Neutrophil (primary cell): ENCODE results near the gene LZTS2.

Experiments used
- H3K27ac ChIP-seq: fragments of 200-600 bp; sonication (generic); 2 replicates; pipeline ENCODE4 v1.5.1; 2016; ENCODE audit warnings: mild to moderate bottlenecking, moderate library complexity
- H3K27me3 ChIP-seq: fragments of 200-600 bp; sonication (generic); 2 replicates; pipeline ENCODE4 v1.6.0; 2016; ENCODE audit warnings: mild to moderate bottlenecking
- H3K36me3 ChIP-seq: fragments of 200-600 bp; sonication (generic); 2 replicates; pipeline ENCODE4 v1.5.1; 2017
- H3K4me1 ChIP-seq, 2 experiments: fragments of 200-600 bp in 1 of 2; sonication (generic) in 1 of 2; 1 replicate in 1 of 2; 2 replicates in 1 of 2; pipeline versions ENCODE4 v1.5.1 to v1.6.1; 2013 to 2016; ENCODE audit warnings: low read depth in 1 of 2, low read length in 1 of 2, mild to moderate bottlenecking in 1 of 2, moderate library complexity in 1 of 2; ENCODE audit not compliant: control insufficient read depth in 1 of 2, insufficient read depth in 1 of 2
- H3K4me3 ChIP-seq, 2 experiments: fragments of 200-600 bp in 1 of 2; sonication (generic) in 1 of 2; 1 replicate in 1 of 2; 2 replicates in 1 of 2; pipeline ENCODE4 v1.5.1; 2013 to 2016; ENCODE audit warnings: low read depth in 1 of 2, low read length in 1 of 2, mild to moderate bottlenecking in 1 of 2, moderate library complexity in 1 of 2
- H3K9me3 ChIP-seq: fragments of 200-600 bp; sonication (generic); 2 replicates; pipeline ENCODE4 v1.5.1; 2016
- CTCF ChIP-seq: fragments of 200-600 bp; sonication (generic); IDR thresholded peaks from 2 replicates; pipeline ENCODE4 v1.5.1; 2016; ENCODE audit warnings: antibody characterized with exemption

LZTS2 gene

GRCh38 chr10:101046332-101047238 is 47.0 kb downstream of the LZTS2 start:
- Histone ChIP-seq H3K27me3 (peaks cover 82% of the 10 kb centered on the region), H3K4me3 (no peak overlapping the region), H3K27ac (no peak overlapping the region), H3K9me3 (no peaks in the 10 kb centered on the region), H3K4me1 (peaks cover 13 to 19% of the 10 kb centered on the region in 2 experiments), H3K36me3 (no peaks in the 10 kb centered on the region)
- no peak for TF ChIP-seq CTCF

- H3K4me3 ChIP-seq, result no peak overlapping the region
- no peak for TF ChIP-seq CTCF
Observed at GRCh38 chr10:101047268-101047667, 47.7 kb downstream of the LZTS2 start.

GRCh38 chr10:101047961-101048892 is 48.6 kb downstream of the LZTS2 start:
- no peak overlapping the region for H3K4me3 ChIP-seq
- H3K27ac ChIP-seq, result no peak overlapping the region
- H3K4me1 ChIP-seq, result peaks cover 2 to 10% of the 10 kb centered on the region in 2 experiments
- H3K27me3 ChIP-seq, result peaks cover 89% of the 10 kb centered on the region
- H3K9me3 ChIP-seq, result no peaks in the 10 kb centered on the region
- no peaks in the 10 kb centered on the region for H3K36me3 ChIP-seq
- no peak for TF ChIP-seq CTCF

More at GRCh38 chr10:101047268-101047667, 47.7 kb downstream of the LZTS2 start:
- Histone ChIP-seq H3K36me3 (no peaks in the 10 kb centered on the region), H3K27ac (no peak overlapping the region), H3K4me1 (peaks cover 12 to 18% of the 10 kb centered on the region in 2 experiments), H3K27me3 (peaks cover 89% of the 10 kb centered on the region), H3K9me3 (no peaks in the 10 kb centered on the region)

GRCh38 chr10:101050208-101051069 is 50.8 kb downstream of the LZTS2 start:
- H3K36me3 ChIP-seq, result no peaks in the 10 kb centered on the region
- H3K4me3 ChIP-seq, result no peak overlapping the region
- H3K4me1 ChIP-seq, result peaks cover 0 to 8% of the 10 kb centered on the region in 2 experiments
- H3K27me3 ChIP-seq, result peaks cover 68% of the 10 kb centered on the region
- peak; percentile 85 for TF ChIP-seq CTCF
- H3K9me3 ChIP-seq, result no peaks in the 10 kb centered on the region
- no peak overlapping the region for H3K27ac ChIP-seq

GRCh38 chr10:101052285-101052684 is 52.7 kb downstream of the LZTS2 start:
- no peaks in the 10 kb centered on the region for H3K9me3 ChIP-seq
- no peak overlapping the region for H3K27ac ChIP-seq
- TF ChIP-seq CTCF, result no peak
- H3K36me3 ChIP-seq, result no peaks in the 10 kb centered on the region
- H3K4me3 ChIP-seq, result no peak overlapping the region
- peaks cover 50% of the 10 kb centered on the region for H3K27me3 ChIP-seq
- H3K4me1 ChIP-seq, result peaks cover 0 to 8% of the 10 kb centered on the region in 2 experiments
